Measurements from ENCODE around the gene TIMM10. TPM values are rescaled to one million over a fixed set of nuclear protein-coding genes. Genes with fewer than 3 reads are reported as not detected.

Gene TIMM10
- total and polyA plus RNA-seq, 2 experiments from 2014 or later: 23.3 to 99.4 TPM

DNA sequence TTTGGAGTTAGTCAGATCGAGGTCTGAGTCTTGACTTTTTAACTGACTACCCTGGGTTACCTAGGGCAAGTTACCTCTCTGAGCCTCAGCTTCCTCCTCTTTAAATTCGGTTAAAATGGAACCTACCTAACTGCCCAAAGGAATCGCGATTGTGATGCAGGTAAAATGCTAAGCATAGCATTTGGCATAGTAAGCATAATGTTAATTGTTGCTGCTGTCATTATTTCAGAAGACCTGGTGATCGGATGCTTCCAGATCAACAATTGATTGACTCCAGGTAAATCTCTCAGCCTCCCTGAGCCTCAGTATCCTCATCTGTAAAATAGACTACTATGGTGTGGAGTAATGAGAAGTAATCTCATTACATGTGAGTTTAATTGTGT, 14.5 kb downstream of the TIMM10 start:
- peak overlapping the region; percentile 92 for H2AFZ ChIP-seq
- H4K20me1 ChIP-seq (ENCODE audit: insufficient read depth, poor library complexity, severe bottlenecking): no peaks in the 10 kb centered on the region
- no peaks in the 10 kb centered on the region for H3K36me3 ChIP-seq (replicated peaks; ENCODE audit: insufficient read depth, low read depth)
- H3K4me1 ChIP-seq (ENCODE audit: insufficient read depth): peaks cover 5% of the 10 kb centered on the region
- H3K4me2 ChIP-seq: peak overlapping the region; percentile 99
- H3K27me3 ChIP-seq: peaks cover 7% of the 10 kb centered on the region
- DNase-seq (ENCODE audit: low spot score): no peak
- peak overlapping the region; percentile 33 for H3K27ac ChIP-seq
- H3K9me3 ChIP-seq (ENCODE audit: low read depth): no peaks in the 10 kb centered on the region
- peak overlapping the region; percentile 93 for H3K4me3 ChIP-seq
- no peaks in the 10 kb centered on the region for H3K9me2 ChIP-seq (replicated peaks; ENCODE audit: insufficient read depth)
- no peaks in the 10 kb centered on the region for H3K79me2 ChIP-seq
- WGBS (ENCODE audit: low lambda C conversion rate, missing lambda C conversion rate): 22% methylated on average over 5 of the region's 5 CpGs
- TF ChIP-seq EZH2 (IDR thresholded peaks at IDR 0.05; ENCODE audit: borderline replicate concordance) (peak; percentile 8), EZH2phosphoT487 (IDR thresholded peaks at IDR 0.05; ENCODE audit: low read depth, severe bottlenecking, unreplicated experiment) (no peak)

DNA sequence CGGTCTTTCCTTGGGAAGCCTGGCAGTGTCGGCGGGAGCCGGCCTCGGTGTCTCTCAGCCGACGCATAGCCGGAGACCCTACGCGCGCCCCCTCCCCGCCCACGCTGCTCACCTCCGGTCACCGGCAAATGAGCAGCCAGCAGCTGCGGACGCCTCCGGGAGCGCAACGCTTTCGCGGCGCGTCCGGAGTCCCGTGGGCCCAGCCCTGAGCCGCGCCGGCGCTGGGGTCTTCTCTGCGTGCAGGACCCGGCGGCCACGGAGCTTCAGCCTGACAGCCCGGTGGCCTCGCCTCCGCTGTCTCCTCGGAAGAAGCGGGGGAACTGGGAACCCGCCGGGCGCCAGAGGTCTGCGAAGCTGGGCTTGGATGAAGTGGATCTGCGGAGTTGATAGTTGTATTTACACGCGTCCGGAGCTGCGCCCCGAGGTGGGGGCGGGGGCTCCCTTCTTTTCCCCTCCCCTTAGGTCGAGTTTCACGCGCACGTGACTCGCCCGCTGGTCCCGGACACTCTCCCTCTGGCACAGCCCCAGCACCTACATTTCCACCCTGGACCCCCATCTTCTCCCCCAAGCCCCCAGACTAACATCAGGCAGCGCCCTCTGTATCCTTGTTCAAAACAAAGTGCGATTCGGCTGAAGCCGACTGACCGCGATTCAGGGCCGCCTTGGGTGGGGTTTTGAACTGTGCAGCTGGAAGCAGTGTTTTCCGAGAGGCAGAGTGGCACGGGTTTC, 15.1 kb downstream of the TIMM10 start, which contains the start of gene SLC43A1:
Gene SLC43A1, minus strand, starts transcription at position 371 of the 729 bp plus-strand sequence. CDS start 1,591 bp downstream, outside the sequence.
- 2% methylated on average over 62 of the region's 66 CpGs for WGBS (ENCODE audit: low lambda C conversion rate, missing lambda C conversion rate)
- Histone ChIP-seq H3K4me3 (peak within 1 kb of the TSS; percentile 93), H2AFZ (peak within 1 kb of the TSS; percentile 92), H4K20me1 (ENCODE audit: insufficient read depth, poor library complexity, severe bottlenecking) (no peaks in the 10 kb centered on the region), H3K36me3 (replicated peaks; ENCODE audit: insufficient read depth, low read depth) (no peaks in the 10 kb centered on the region), H3K9me2 (replicated peaks; ENCODE audit: insufficient read depth) (no peaks in the 10 kb centered on the region), H3K27me3 (peaks cover 7% of the 10 kb centered on the region), H3K4me2 (peak within 1 kb of the TSS; percentile 99), H3K9me3 (ENCODE audit: low read depth) (no peaks in the 10 kb centered on the region), H3K4me1 (ENCODE audit: insufficient read depth) (peaks cover 5% of the 10 kb centered on the region), H3K79me2 (no peaks in the 10 kb centered on the region), H3K27ac (peak within 1 kb of the TSS; percentile 33)
- peak; percentile 68 for DNase-seq (ENCODE audit: low spot score)
- TF ChIP-seq, protein P1, sequence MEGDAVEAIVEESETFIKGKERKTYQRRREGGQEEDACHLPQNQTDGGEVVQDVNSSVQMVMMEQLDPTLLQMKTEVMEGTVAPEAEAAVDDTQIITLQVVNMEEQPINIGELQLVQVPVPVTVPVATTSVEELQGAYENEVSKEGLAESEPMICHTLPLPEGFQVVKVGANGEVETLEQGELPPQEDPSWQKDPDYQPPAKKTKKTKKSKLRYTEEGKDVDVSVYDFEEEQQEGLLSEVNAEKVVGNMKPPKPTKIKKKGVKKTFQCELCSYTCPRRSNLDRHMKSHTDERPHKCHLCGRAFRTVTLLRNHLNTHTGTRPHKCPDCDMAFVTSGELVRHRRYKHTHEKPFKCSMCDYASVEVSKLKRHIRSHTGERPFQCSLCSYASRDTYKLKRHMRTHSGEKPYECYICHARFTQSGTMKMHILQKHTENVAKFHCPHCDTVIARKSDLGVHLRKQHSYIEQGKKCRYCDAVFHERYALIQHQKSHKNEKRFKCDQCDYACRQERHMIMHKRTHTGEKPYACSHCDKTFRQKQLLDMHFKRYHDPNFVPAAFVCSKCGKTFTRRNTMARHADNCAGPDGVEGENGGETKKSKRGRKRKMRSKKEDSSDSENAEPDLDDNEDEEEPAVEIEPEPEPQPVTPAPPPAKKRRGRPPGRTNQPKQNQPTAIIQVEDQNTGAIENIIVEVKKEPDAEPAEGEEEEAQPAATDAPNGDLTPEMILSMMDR (IDR thresholded peaks at IDR 0.05; ENCODE audit: poor library complexity): no peak
- TF ChIP-seq EZH2 (IDR thresholded peaks at IDR 0.05; ENCODE audit: borderline replicate concordance) (no peak), EZH2phosphoT487 (IDR thresholded peaks at IDR 0.05; ENCODE audit: low read depth, severe bottlenecking, unreplicated experiment) (no peak)

DNA sequence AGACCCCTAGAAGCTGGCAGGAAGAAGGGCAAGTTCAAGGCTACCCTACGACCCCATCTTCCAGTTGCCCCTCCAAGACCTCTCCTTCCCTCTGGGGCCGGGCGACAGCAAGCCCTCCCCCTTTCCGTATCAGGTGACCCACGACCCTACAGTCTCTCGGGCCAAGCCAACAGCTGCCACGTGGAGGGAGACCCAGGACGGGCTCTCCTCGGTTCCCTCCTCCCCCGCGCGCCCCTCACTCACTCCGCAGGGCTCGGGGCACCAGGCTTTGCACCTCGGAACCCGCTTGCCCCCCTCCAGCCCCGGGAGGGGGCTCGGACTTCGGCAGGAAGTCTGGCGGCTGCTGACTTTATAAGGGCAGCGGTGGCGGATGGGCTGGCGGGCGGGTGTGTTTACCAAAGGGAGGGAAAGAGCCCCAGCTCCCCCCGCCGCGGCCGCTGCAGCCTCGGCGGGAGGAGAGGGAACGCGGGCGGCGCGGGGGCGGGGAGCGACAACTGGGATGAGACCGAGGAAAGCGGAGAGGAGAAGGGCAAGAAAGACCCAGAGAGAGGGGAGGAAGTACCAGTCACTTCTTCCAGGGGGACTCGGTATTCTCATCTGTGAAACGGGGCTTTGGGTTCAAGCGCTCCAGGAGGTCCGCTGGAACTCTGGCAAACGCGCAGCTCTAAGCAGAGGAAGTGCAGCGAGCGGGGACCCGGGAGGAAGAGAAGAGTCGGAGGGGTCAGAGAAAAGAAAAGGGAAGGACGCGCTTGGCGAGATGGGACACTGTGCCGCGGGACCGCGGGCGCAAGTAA, 15.8 kb downstream of the TIMM10 start:
- H3K9me3 ChIP-seq (ENCODE audit: low read depth): no peaks in the 10 kb centered on the region
- H3K79me2 ChIP-seq: no peaks in the 10 kb centered on the region
- TF ChIP-seq EZH2phosphoT487 (IDR thresholded peaks at IDR 0.05; ENCODE audit: low read depth, severe bottlenecking, unreplicated experiment): no peak
- TF ChIP-seq EZH2 (IDR thresholded peaks at IDR 0.05; ENCODE audit: borderline replicate concordance): no peak
- TF ChIP-seq, protein P1 (IDR thresholded peaks at IDR 0.05; ENCODE audit: poor library complexity): no peak
- peak overlapping the region; percentile 99 for H3K4me2 ChIP-seq
- H3K36me3 ChIP-seq (replicated peaks; ENCODE audit: insufficient read depth, low read depth): no peaks in the 10 kb centered on the region
- peaks cover 5% of the 10 kb centered on the region for H3K4me1 ChIP-seq (ENCODE audit: insufficient read depth)
- WGBS (ENCODE audit: low lambda C conversion rate, missing lambda C conversion rate): under 1% methylated on average over 26 of the region's 57 CpGs
- no peaks in the 10 kb centered on the region for H3K9me2 ChIP-seq (replicated peaks; ENCODE audit: insufficient read depth)
- peak overlapping the region; percentile 93 for H3K4me3 ChIP-seq
- H4K20me1 ChIP-seq (ENCODE audit: insufficient read depth, poor library complexity, severe bottlenecking): no peaks in the 10 kb centered on the region
- H3K27me3 ChIP-seq: peaks cover 7% of the 10 kb centered on the region
- peak overlapping the region; percentile 92 for H2AFZ ChIP-seq
- H3K27ac ChIP-seq: no peak overlapping the region
- peak; percentile 65 for DNase-seq (ENCODE audit: low spot score)
